ENCODE results near the gene DNAJB4. TPM values are rescaled to one million over a fixed set of nuclear protein-coding genes. Genes with fewer than 3 reads are reported as not detected.

Gene DNAJB4
- total RNA-seq, 4 donors from 2014 or later = 74.1 to 123 (median 86.0) TPM

DNA sequence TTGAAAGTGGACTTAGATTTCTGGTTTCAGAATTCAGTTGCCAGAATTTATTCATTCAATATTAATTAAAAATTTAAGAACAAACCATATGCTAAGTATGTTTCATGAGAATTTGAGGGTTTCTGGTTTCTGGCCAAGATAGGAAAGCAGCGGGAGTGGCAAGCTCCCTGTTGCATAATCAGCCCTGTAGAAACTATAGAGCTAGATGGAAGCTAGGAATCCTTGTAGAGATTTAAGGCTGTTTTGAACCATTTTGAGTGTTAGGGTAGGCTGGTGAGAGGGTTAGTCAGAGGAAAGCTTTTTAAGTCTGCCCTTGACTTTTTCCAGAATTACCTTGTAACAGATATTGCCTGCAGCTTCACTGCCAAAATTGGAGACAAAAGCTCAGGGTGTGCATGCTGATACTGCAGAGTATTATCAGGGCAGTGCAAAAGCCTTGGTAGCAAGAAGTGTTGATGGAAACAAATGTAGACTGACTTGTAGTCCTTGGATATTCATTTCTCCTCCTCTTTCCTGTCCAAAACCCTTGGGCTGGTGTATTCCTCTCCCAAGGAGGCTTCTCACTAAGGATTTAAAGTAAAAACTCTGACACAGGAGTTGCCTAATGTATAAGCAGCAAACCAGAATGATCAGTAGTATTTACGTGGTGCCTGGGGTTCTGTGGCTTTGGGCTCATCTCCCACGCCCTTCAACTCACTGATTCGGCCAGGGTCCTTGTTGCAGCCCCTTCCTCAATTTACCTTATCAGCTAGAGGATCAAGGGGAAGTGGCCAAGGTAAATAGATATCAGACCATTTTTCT, 28.5 kb downstream of the DNAJB4 start:
- TF ChIP-seq EP300 (IDR thresholded peaks at IDR 0.05) (no peak), POLR2AphosphoS5 (IDR thresholded peaks at IDR 0.05) (no peak), POLR2A (IDR thresholded peaks at IDR 0.05) (no peak)
- TF ChIP-seq, protein P1, sequence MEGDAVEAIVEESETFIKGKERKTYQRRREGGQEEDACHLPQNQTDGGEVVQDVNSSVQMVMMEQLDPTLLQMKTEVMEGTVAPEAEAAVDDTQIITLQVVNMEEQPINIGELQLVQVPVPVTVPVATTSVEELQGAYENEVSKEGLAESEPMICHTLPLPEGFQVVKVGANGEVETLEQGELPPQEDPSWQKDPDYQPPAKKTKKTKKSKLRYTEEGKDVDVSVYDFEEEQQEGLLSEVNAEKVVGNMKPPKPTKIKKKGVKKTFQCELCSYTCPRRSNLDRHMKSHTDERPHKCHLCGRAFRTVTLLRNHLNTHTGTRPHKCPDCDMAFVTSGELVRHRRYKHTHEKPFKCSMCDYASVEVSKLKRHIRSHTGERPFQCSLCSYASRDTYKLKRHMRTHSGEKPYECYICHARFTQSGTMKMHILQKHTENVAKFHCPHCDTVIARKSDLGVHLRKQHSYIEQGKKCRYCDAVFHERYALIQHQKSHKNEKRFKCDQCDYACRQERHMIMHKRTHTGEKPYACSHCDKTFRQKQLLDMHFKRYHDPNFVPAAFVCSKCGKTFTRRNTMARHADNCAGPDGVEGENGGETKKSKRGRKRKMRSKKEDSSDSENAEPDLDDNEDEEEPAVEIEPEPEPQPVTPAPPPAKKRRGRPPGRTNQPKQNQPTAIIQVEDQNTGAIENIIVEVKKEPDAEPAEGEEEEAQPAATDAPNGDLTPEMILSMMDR (IDR thresholded peaks at IDR 0.05) = no peak
- no peak for ATAC-seq

DNA sequence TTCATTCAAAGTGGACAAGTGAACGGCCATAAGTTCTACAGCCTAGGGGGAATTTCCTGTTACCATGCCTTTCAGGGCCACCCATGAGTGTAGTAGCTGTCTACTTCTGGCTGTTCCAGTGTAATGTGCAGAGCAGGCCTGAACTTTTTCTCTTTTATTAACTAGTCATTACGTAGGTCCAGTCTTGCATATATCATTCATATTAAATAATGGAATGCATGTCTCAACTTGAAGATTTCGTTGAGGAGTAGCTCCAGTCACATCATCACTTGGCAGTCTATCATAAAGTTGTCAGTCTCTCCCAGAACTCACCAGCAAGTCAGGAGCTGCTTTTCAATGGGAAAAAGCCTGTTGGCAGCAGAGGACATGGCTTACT, 29.0 kb downstream of the DNAJB4 start:
- Histone ChIP-seq H3K27me3 (no peaks in the 10 kb centered on the region), H3K4me3 (no peak overlapping the region), H3K4me1 (peaks cover 3 to 27% (median 9%) of the 10 kb centered on the region in 3 donors), H3K36me3 (no peaks in the 10 kb centered on the region), H3K27ac (no peak overlapping the region), H3K9me3 (no peaks in the 10 kb centered on the region)
- WGBS, 2 donors (ENCODE audit: low coverage in 1 of 2) = 94% methylated on average over 3 of the region's 3 CpGs; no CpG with 5 or more reads in 1 of the 2 donors
- ATAC-seq = no peak
- TF ChIP-seq POLR2A (IDR thresholded peaks at IDR 0.05) (no peak), POLR2AphosphoS5 (IDR thresholded peaks at IDR 0.05) (no peak), EP300 (IDR thresholded peaks at IDR 0.05) (no peak)
- TF ChIP-seq, protein P1 (IDR thresholded peaks at IDR 0.05) = no peak

More for the DNA sequence above, 28.5 kb downstream of the DNAJB4 start:
- Histone ChIP-seq H3K27me3 (no peaks in the 10 kb centered on the region), H3K9me3 (no peaks in the 10 kb centered on the region), H3K4me1 (peaks cover 0 to 21% (median 6%) of the 10 kb centered on the region in 3 donors), H3K36me3 (no peaks in the 10 kb centered on the region), H3K4me3 (no peak overlapping the region), H3K27ac (no peak overlapping the region)
- WGBS, 2 donors (ENCODE audit: low coverage in 1 of 2) = 0 to 75% methylated on average over 1 to 4 of the region's 4 CpGs

DNA sequence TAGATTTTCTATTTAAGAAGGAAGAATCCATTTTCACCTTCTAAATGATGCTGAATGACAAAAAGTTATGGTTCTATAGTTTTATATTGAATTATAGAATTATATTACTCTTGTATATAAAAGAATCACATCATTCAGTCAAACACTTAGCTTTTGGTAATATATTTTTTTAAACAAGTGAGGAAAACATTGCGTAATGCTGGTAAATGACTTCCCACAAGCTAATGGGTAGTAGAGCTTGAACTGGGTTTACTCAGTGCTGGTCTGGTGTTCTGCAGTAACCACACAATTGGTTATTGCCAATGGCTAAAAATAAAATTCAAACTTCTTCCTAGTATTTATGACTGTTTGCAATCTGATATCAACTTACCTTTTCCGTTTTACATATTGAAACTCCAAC, 30.4 kb downstream of the DNAJB4 start:
- no peak for TF ChIP-seq POLR2AphosphoS5 (IDR thresholded peaks at IDR 0.05)
- no peak for TF ChIP-seq EP300 (IDR thresholded peaks at IDR 0.05)
- TF ChIP-seq, protein P1 (IDR thresholded peaks at IDR 0.05) = no peak
- Histone ChIP-seq H3K4me1 (peaks cover 3 to 30% (median 9%) of the 10 kb centered on the region in 3 donors), H3K9me3 (no peaks in the 10 kb centered on the region), H3K27ac (no peak overlapping the region), H3K4me3 (no peak overlapping the region), H3K36me3 (no peaks in the 10 kb centered on the region), H3K27me3 (no peaks in the 10 kb centered on the region)
- no peak for ATAC-seq
- 80 to 95% methylated on average over 2 of the region's 2 CpGs for WGBS, 2 donors (ENCODE audit: low coverage in 1 of 2)

DNA sequence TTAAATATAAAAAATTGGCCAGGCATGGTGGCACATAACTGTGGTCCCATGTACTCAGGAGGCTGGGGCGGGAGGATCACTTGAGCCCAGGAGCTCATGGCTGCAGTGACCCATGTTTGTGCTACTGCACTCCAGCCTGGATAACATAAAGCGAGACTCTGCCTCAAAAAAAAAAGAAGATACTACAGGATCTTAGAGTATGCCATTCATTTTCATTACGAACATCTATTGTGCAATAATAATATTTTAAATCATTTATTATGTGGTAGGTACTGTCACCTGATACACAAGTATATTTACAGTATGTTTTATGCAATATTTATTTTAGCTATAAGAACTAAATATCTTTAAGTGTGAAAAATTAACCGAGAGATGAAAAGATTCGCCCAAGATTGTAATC, 31.7 kb downstream of the DNAJB4 start:
- no peaks in the 10 kb centered on the region for H3K27me3 ChIP-seq
- H3K9me3 ChIP-seq = no peaks in the 10 kb centered on the region
- TF ChIP-seq, protein P1 (IDR thresholded peaks at IDR 0.05) = no peak
- TF ChIP-seq EP300 (IDR thresholded peaks at IDR 0.05) (no peak), POLR2AphosphoS5 (IDR thresholded peaks at IDR 0.05) (no peak), POLR2A (IDR thresholded peaks at IDR 0.05) (no peak)
- H3K36me3 ChIP-seq = no peaks in the 10 kb centered on the region
- H3K27ac ChIP-seq = no peak overlapping the region
- ATAC-seq = no peak
- H3K4me1 ChIP-seq = peaks cover 3 to 30% (median 9%) of the 10 kb centered on the region in 3 donors
- WGBS, 2 donors (ENCODE audit: low coverage in 1 of 2) = 72 to 78% methylated on average over 4 to 5 of the region's 5 CpGs
- H3K4me3 ChIP-seq = no peak overlapping the region

DNA sequence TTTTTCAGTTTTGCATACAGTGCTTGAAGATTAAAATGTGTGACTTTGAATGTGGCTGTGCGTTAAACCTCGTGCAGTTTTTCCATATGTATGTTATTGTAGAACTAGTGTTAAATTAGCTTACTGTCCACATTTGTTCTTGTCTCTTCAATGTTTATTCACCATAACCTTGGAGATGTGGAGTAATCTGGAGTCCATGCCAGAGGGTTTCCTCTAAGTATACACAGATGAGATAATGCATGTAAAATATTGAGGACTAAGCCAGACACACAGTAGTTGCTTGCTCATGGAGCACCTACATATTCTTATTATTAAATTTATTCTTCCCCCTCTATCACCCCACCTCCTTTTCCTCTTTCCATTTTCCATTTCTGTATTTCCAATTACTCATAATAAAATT, 33.3 kb downstream of the DNAJB4 start:
- 20% methylated on average over 2 of the region's 2 CpGs for WGBS, 2 donors (ENCODE audit: low coverage in 1 of 2)
- H3K4me3 ChIP-seq = no peak overlapping the region
- no peaks in the 10 kb centered on the region for H3K27me3 ChIP-seq
- TF ChIP-seq POLR2AphosphoS5 (IDR thresholded peaks at IDR 0.05) (no peak), EP300 (IDR thresholded peaks at IDR 0.05) (no peak), POLR2A (IDR thresholded peaks at IDR 0.05) (no peak)
- TF ChIP-seq, protein P1 (IDR thresholded peaks at IDR 0.05) = no peak
- ATAC-seq = no peak
- peak overlapping the region in 3 of 4 donors; percentile 8 to 38 (median 12) for H3K27ac ChIP-seq
- peaks cover 3 to 24% (median 6%) of the 10 kb centered on the region in 3 donors for H3K4me1 ChIP-seq
- H3K9me3 ChIP-seq = no peaks in the 10 kb centered on the region
- H3K36me3 ChIP-seq = no peaks in the 10 kb centered on the region
